Fibroblast of lung (primary cell): ENCODE results near the gene OR2AE1. TPM values are rescaled to one million over a fixed set of nuclear protein-coding genes. Genes with fewer than 3 reads are reported as not detected.

ENCODE experiments used
- DNase-seq, 2 donors: peaks; one replicate each; pipeline versions ENCODE4 v3.0.0 to v3.0.0-alpha.2; 2010; ENCODE audit warnings: low read depth in 2 of 2
- H2AFZ ChIP-seq: 2 replicates; pipeline ENCODE4 v1.5.1; 2012; ENCODE audit warnings: low read length, control low read depth, inconsistent platforms
- H3K27ac ChIP-seq: 2 replicates; pipeline ENCODE4 v1.5.1; 2011; ENCODE audit warnings: low read length, control low read depth; ENCODE audit not compliant: insufficient read depth
- H3K27me3 ChIP-seq: 2 replicates; pipeline ENCODE4 v1.5.1; 2011; ENCODE audit warnings: mild to moderate bottlenecking, low read length; ENCODE audit not compliant: control insufficient read depth, insufficient read depth
- H3K36me3 ChIP-seq: 2 replicates; pipeline ENCODE4 v1.5.1; 2011; ENCODE audit warnings: low read length; ENCODE audit not compliant: control insufficient read depth, insufficient read depth
- H3K4me1 ChIP-seq: 2 replicates; pipeline ENCODE4 v1.5.1; 2011; ENCODE audit warnings: low read length; ENCODE audit not compliant: control insufficient read depth, insufficient read depth; ENCODE audit errors: extremely low read depth
- H3K4me2 ChIP-seq: 2 replicates; pipeline ENCODE4 v1.5.1; 2011; ENCODE audit warnings: low read length, control low read depth; ENCODE audit not compliant: insufficient read depth; ENCODE audit errors: extremely low read depth
- H3K4me3 ChIP-seq, 4 experiments: fragments of 200-600 bp in 1 of 4; sonication (generic) in 1 of 4; replicated peaks in 1 of 4; 2 replicates each; pipeline ENCODE4 v1.5.1; 2011 to 2016; ENCODE audit warnings: low read length in 4 of 4, low read depth in 3 of 4, mild to moderate bottlenecking in 3 of 4, control low read depth in 2 of 4, inconsistent platforms in 1 of 4, mixed read lengths in 1 of 4; ENCODE audit not compliant: insufficient read depth in 1 of 4; ENCODE audit errors: control extremely low read depth in 1 of 4
- H3K79me2 ChIP-seq: 2 replicates; pipeline ENCODE4 v1.5.1; 2012; ENCODE audit warnings: mild to moderate bottlenecking, low read length, inconsistent platforms; ENCODE audit not compliant: control insufficient read depth, insufficient read depth
- H3K9ac ChIP-seq: 2 replicates; pipeline ENCODE4 v1.5.1; 2011; ENCODE audit warnings: mild to moderate bottlenecking, low read length, control low read depth; ENCODE audit not compliant: insufficient read depth
- H3K9me3 ChIP-seq: 2 replicates; pipeline ENCODE4 v1.5.1; 2012; ENCODE audit warnings: low read depth, low read length; ENCODE audit not compliant: control insufficient read depth, insufficient read depth
- H4K20me1 ChIP-seq: 2 replicates; pipeline ENCODE4 v1.5.1; 2011; ENCODE audit warnings: low read length; ENCODE audit not compliant: control insufficient read depth, insufficient read depth; ENCODE audit errors: extremely low read depth
- EZH2 ChIP-seq: IDR thresholded peaks from 2 replicates; pipeline ENCODE4 v1.5.1; 2012; ENCODE audit warnings: low read length, control low read depth, mild to moderate bottlenecking; ENCODE audit errors: missing control alignments
- polyA minus RNA-seq: library from RNA; depleted of rRNA, polyadenylated mRNA; stranded (reverse); fragments of >200 nt; gene quantifications from 2 replicates; pipeline ENCODE4 v1.2.3, GENCODE V29; 2011; ENCODE audit warnings: low replicate concordance
- polyA plus RNA-seq, 2 donors: library from polyadenylated mRNA; depleted of rRNA in 1 of 2; stranded (reverse) in 1 of 2; unstranded in 1 of 2; fragments of >200 nt; gene quantifications; 2 replicates each; pipeline ENCODE4 v1.2.1, GENCODE V29; 2011 to 2012; ENCODE audit warnings: missing spikeins in 1 of 2
- total RNA-seq: library from RNA; depleted of rRNA; stranded (reverse); fragments of >200 nt; gene quantifications from 2 replicates; pipeline ENCODE4 v1.2.1, GENCODE V29; 2014
- TF ChIP-seq, protein P1 (sequence below), 2 donors: IDR thresholded peaks in 1 of 2; conservative IDR thresholded peaks in 1 of 2; 1 replicate in 1 of 2; 2 replicates in 1 of 2; pipeline ENCODE4 v1.5.1; 2011 to 2012; ENCODE audit warnings: low read length in 2 of 2, control low read depth in 1 of 2, inconsistent platforms in 1 of 2, low read depth in 1 of 2, mild to moderate bottlenecking in 1 of 2

OR2AE1 gene, protein sequence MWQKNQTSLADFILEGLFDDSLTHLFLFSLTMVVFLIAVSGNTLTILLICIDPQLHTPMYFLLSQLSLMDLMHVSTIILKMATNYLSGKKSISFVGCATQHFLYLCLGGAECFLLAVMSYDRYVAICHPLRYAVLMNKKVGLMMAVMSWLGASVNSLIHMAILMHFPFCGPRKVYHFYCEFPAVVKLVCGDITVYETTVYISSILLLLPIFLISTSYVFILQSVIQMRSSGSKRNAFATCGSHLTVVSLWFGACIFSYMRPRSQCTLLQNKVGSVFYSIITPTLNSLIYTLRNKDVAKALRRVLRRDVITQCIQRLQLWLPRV
- total RNA-seq (0.17 TPM in 1 of 2 replicates, not detected in the other), polyA plus RNA-seq (0.07 and 0.10 TPM in 2 replicates), polyA minus RNA-seq (5.9 TPM in 1 of 2 replicates, not detected in the other)
- polyA plus RNA-seq (2012) = not detected in 2 replicates

DNA sequence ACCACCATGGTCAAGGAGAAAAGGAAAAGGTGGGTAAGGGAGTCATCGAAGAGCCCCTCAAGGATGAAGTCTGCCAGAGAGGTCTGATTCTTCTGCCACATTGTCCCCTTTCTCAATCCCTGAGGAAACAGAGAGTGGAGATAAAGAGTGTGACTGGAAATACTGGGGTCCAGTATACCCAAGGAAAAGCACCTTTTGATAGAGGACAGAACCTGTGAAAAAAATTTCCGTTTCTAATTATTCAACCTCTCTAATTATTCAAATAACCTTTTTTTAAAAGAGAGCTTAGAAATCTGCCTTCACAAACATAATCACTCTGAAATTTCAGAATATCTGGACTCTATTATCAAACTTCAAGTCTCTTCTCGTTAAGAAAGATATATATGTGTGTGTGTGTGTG is at the start of gene OR2AE1:
Gene OR2AE1 (minus strand): TSS at position 101 of the 400 bp plus-strand sequence. CDS start 0 bp downstream, at position 101.
- H4K20me1 ChIP-seq = no peaks in the 10 kb centered on the region
- H3K9me3 ChIP-seq = no peaks in the 10 kb centered on the region
- H3K27ac ChIP-seq = no peak within 1 kb of the TSS
- no peak for TF ChIP-seq EZH2
- TF ChIP-seq, protein P1, sequence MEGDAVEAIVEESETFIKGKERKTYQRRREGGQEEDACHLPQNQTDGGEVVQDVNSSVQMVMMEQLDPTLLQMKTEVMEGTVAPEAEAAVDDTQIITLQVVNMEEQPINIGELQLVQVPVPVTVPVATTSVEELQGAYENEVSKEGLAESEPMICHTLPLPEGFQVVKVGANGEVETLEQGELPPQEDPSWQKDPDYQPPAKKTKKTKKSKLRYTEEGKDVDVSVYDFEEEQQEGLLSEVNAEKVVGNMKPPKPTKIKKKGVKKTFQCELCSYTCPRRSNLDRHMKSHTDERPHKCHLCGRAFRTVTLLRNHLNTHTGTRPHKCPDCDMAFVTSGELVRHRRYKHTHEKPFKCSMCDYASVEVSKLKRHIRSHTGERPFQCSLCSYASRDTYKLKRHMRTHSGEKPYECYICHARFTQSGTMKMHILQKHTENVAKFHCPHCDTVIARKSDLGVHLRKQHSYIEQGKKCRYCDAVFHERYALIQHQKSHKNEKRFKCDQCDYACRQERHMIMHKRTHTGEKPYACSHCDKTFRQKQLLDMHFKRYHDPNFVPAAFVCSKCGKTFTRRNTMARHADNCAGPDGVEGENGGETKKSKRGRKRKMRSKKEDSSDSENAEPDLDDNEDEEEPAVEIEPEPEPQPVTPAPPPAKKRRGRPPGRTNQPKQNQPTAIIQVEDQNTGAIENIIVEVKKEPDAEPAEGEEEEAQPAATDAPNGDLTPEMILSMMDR (conservative IDR thresholded peaks at IDR 0.05 in 1 of 2, IDR thresholded peaks at IDR 0.05 in 1 of 2; ENCODE audit: low read depth in 1 of 2, low read length in 2 of 2) = no peak
- no peaks in the 10 kb centered on the region for H3K4me1 ChIP-seq
- H3K27me3 ChIP-seq = no peaks in the 10 kb centered on the region
- H3K9ac ChIP-seq = no peak within 1 kb of the TSS
- H2AFZ ChIP-seq = no peak within 1 kb of the TSS
- no peaks in the 10 kb centered on the region for H3K36me3 ChIP-seq
- H3K4me3 ChIP-seq = no peak within 1 kb of the TSS
- no peak for DNase-seq
- H3K79me2 ChIP-seq = no peaks in the 10 kb centered on the region
- H3K4me2 ChIP-seq = no peak within 1 kb of the TSS

DNA sequence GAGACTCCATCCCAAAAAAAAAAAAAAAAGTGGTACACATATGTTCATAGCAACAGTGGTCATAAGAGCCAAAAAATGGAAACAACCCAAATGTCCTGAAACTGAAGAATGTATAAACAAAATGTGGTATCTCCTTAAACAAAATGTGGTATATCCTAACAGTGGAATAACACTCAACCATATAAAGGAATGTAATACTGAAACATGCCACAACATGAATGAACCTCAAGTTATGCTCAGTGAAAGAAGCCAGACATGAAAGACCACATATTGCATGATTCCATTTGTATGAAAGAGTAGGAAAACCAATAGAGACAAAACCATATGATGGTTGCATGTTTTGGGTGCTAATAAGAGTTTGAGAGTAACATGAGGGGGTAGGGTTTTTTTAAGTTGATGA is 49.5 kb upstream of the OR2AE1 start:
- Histone ChIP-seq H3K27me3 (peaks cover 14% of the 10 kb centered on the region), H3K36me3 (no peaks in the 10 kb centered on the region), H2AFZ (no peak overlapping the region), H3K9me3 (no peaks in the 10 kb centered on the region), H3K27ac (no peak overlapping the region), H3K9ac (no peak overlapping the region), H3K4me3 (no peak overlapping the region), H3K79me2 (no peaks in the 10 kb centered on the region), H3K4me1 (no peaks in the 10 kb centered on the region), H4K20me1 (no peaks in the 10 kb centered on the region), H3K4me2 (no peak overlapping the region)
- no peak for DNase-seq
- no peak for TF ChIP-seq EZH2
- TF ChIP-seq, protein P1 (conservative IDR thresholded peaks at IDR 0.05 in 1 of 2, IDR thresholded peaks at IDR 0.05 in 1 of 2; ENCODE audit: low read depth in 1 of 2, low read length in 2 of 2) = no peak

DNA sequence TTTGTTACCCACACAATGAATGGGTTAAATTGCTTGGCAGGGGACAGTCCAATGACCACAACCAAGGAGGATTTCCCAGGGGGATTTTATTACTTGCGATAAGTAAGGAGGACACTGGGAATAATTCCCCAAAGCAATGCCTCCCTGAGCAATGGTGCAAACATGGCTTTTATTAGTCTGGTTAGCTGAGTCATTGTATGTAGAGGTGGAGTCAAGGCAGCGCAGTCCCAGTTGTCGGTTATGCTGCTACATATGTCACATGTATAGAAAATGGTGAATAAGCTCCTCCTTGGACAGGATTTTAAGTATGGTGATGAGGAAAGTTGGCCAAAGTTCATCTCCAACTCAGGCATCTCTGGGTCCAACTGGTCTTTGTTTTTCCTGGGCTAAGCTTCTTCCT is 46.4 kb upstream of the OR2AE1 start:
- Histone ChIP-seq H3K27ac (no peak overlapping the region), H3K4me3 (no peak overlapping the region), H2AFZ (no peak overlapping the region), H3K27me3 (peaks cover 5% of the 10 kb centered on the region), H3K36me3 (no peaks in the 10 kb centered on the region), H3K9ac (no peak overlapping the region), H4K20me1 (no peaks in the 10 kb centered on the region), H3K4me2 (no peak overlapping the region), H3K4me1 (no peaks in the 10 kb centered on the region), H3K9me3 (no peaks in the 10 kb centered on the region), H3K79me2 (peaks cover 13% of the 10 kb centered on the region)
- no peak for DNase-seq
- TF ChIP-seq, protein P1 (conservative IDR thresholded peaks at IDR 0.05 in 1 of 2, IDR thresholded peaks at IDR 0.05 in 1 of 2; ENCODE audit: low read depth in 1 of 2, low read length in 2 of 2) = no peak
- TF ChIP-seq EZH2 = no peak
